ENCODE results near the gene ENHO.

The ENHO gene

DNA sequence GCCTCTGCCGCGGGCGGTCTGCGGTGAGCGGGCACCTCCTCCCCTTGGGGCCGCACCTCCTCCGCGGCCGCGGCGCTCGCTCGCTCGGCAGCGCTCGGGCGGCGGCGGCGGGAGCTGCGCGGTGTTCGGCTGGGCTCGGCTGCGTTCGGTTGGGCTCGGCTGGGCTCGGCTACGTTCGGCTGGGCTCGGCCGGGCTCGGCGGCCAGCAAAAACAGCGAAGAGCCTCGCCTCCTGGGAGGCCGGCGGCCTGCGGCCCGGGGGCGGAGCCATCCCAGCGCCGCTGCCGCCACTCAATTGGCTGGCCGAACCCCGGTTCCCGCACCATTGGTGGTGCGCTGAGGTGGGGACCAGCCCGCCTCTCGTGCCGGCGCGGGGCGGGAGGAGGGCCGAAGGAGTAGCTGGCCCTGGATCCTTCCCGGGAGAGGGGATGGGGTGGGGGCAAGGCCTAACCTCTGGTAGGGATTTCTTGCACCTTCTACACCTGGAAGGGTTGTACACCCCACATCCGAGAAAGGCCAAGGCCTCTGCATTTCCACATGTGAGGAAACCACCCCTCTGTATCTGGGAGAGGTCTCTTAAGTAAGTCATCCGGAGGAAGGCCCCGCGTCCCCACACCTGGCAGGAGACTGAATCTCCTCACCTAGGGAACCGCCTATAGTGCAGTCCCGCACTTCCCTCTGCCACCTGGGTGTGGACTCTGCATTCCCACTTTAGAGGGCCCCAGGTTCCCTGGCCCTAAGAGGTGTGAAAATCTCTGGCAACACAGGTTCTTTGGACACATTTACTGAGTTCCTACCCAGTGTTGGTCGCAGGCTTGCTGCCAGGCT lies at the start of gene ENHO:
ENHO (minus strand) TSS at position 20 of the 827 bp plus-strand sequence. CDS start 1,295 bp downstream, outside the sequence.
- peaks cover 7% of the 10 kb centered on the region for H3K27me3 ChIP-seq (replicated peaks; ENCODE audit: control insufficient read depth, insufficient read depth, low read length)
- TF ChIP-seq, protein P1, sequence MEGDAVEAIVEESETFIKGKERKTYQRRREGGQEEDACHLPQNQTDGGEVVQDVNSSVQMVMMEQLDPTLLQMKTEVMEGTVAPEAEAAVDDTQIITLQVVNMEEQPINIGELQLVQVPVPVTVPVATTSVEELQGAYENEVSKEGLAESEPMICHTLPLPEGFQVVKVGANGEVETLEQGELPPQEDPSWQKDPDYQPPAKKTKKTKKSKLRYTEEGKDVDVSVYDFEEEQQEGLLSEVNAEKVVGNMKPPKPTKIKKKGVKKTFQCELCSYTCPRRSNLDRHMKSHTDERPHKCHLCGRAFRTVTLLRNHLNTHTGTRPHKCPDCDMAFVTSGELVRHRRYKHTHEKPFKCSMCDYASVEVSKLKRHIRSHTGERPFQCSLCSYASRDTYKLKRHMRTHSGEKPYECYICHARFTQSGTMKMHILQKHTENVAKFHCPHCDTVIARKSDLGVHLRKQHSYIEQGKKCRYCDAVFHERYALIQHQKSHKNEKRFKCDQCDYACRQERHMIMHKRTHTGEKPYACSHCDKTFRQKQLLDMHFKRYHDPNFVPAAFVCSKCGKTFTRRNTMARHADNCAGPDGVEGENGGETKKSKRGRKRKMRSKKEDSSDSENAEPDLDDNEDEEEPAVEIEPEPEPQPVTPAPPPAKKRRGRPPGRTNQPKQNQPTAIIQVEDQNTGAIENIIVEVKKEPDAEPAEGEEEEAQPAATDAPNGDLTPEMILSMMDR (IDR thresholded peaks at IDR 0.05; ENCODE audit: insufficient read depth, low read length, poor library complexity, severe bottlenecking): no peak
- H3K4me3 ChIP-seq (replicated peaks; ENCODE audit: low read depth, low read length): no peak within 1 kb of the TSS; the same call in 1 of the 2 replicates
- DNase-seq (ENCODE audit: extremely low read depth, insufficient read length): peak; percentile 84
- no peaks in the 10 kb centered on the region for H3K36me3 ChIP-seq (ENCODE audit: control insufficient read depth, insufficient read depth, low read length)

DNA sequence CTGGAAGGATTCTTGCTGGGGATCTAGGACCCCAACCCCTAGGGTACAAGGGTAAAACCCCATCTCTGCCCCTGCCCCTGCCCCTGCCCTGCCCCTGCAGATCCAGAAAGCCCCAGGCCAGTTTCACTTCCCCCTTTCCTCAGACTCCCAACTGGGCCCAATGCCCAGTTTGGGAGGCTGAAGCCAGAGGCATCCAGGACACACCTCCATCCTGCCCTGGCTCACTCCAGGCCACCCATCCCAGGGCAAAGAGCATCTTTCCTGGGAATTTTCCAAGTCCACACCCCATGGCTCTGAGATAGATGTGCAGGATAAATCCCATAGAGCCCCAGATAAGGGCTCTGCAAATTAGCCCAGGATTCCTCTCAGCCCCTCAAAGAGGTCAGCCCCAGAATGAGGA lies 49.3 kb upstream of the ENHO start:
- H3K4me3 ChIP-seq (replicated peaks; ENCODE audit: low read depth, low read length): no peak overlapping the region
- H3K36me3 ChIP-seq (ENCODE audit: control insufficient read depth, insufficient read depth, low read length): no peaks in the 10 kb centered on the region
- DNase-seq (ENCODE audit: extremely low read depth, insufficient read length): no peak
- TF ChIP-seq, protein P1 (IDR thresholded peaks at IDR 0.05; ENCODE audit: insufficient read depth, low read length, poor library complexity, severe bottlenecking): no peak
- H3K27me3 ChIP-seq (replicated peaks; ENCODE audit: control insufficient read depth, insufficient read depth, low read length): peaks cover 15% of the 10 kb centered on the region

GRCh38 chr9:34571481-34571810 lies 48.7 kb upstream of the ENHO start:
- DNase-seq (ENCODE audit: extremely low read depth, insufficient read length): no peak
- H3K27me3 ChIP-seq (replicated peaks; ENCODE audit: control insufficient read depth, insufficient read depth, low read length): peaks cover 20% of the 10 kb centered on the region
- TF ChIP-seq, protein P1 (IDR thresholded peaks at IDR 0.05; ENCODE audit: insufficient read depth, low read length, poor library complexity, severe bottlenecking): no peak
- no peak overlapping the region for H3K4me3 ChIP-seq (replicated peaks; ENCODE audit: low read depth, low read length)
- H3K36me3 ChIP-seq (ENCODE audit: control insufficient read depth, insufficient read depth, low read length): no peaks in the 10 kb centered on the region

DNA sequence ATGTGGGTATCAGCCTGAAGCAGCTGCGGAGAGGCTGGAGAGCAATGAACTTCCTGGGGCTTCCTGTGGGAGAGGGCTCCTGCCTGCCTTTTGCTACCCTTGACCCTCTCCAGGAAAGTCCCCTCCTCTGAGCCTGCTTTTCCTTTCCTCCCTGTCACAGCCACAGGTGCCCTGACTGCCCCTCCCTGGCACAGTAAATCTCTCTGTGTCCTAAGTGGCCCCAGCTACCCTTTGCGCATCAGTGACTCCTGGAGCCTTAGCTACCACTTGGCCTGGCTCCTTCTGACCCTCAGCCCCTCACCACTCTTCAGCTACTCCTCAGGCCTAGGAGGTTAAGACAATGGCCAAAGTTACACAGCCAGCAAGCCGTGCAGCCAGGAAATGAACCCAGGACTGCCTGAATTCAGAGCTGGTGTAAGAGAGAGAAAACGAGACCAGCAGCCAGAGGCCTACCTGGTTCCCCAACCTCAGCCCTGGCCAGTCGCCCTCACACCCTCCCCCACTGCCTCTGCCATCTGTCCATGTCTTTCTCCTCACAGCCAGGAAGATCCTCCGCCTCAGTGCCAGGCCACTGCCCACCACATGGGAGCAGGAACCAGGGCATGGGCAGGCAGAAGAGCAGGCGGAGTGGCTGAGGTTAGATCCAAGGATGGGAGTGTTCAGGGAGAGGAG lies 48.2 kb upstream of the ENHO start:
- peaks cover 20% of the 10 kb centered on the region for H3K27me3 ChIP-seq (replicated peaks; ENCODE audit: control insufficient read depth, insufficient read depth, low read length)
- no peaks in the 10 kb centered on the region for H3K36me3 ChIP-seq (ENCODE audit: control insufficient read depth, insufficient read depth, low read length)
- DNase-seq (ENCODE audit: extremely low read depth, insufficient read length): no peak
- no peak overlapping the region for H3K4me3 ChIP-seq (replicated peaks; ENCODE audit: low read depth, low read length)
- TF ChIP-seq, protein P1 (IDR thresholded peaks at IDR 0.05; ENCODE audit: insufficient read depth, low read length, poor library complexity, severe bottlenecking): no peak

GRCh38 chr9:34570376-34570775 lies 47.6 kb upstream of the ENHO start:
- TF ChIP-seq, protein P1 (IDR thresholded peaks at IDR 0.05; ENCODE audit: insufficient read depth, low read length, poor library complexity, severe bottlenecking): no peak
- Histone ChIP-seq H3K36me3 (ENCODE audit: control insufficient read depth, insufficient read depth, low read length) (no peaks in the 10 kb centered on the region), H3K27me3 (replicated peaks; ENCODE audit: control insufficient read depth, insufficient read depth, low read length) (peaks cover 20% of the 10 kb centered on the region), H3K4me3 (replicated peaks; ENCODE audit: low read depth, low read length) (no peak overlapping the region)
- no peak for DNase-seq (ENCODE audit: extremely low read depth, insufficient read length)

All from GM06990 (cell line).